Measurements from ENCODE around the gene UFM1.
"Not testable (repeated sequence)": the region's sequence is repeated elsewhere in the genome, so short reads cannot be mapped to it uniquely, and the experiment has no call there.

GRCh38 chr13:38363746-38364145 is 14.1 kb downstream of the UFM1 start:
- not testable (repeated sequence) for TF ChIP-seq POLR2A (IDR thresholded peaks at IDR 0.05); EP300 (IDR thresholded peaks at IDR 0.05; ENCODE audit: low read depth)
